Measurements from ENCODE around the gene ZBED1.
"Not testable (repeated sequence)": the region's sequence is repeated elsewhere in the genome, so short reads cannot be mapped to it uniquely, and the experiment has no call there.

Gene ZBED1

DNA sequence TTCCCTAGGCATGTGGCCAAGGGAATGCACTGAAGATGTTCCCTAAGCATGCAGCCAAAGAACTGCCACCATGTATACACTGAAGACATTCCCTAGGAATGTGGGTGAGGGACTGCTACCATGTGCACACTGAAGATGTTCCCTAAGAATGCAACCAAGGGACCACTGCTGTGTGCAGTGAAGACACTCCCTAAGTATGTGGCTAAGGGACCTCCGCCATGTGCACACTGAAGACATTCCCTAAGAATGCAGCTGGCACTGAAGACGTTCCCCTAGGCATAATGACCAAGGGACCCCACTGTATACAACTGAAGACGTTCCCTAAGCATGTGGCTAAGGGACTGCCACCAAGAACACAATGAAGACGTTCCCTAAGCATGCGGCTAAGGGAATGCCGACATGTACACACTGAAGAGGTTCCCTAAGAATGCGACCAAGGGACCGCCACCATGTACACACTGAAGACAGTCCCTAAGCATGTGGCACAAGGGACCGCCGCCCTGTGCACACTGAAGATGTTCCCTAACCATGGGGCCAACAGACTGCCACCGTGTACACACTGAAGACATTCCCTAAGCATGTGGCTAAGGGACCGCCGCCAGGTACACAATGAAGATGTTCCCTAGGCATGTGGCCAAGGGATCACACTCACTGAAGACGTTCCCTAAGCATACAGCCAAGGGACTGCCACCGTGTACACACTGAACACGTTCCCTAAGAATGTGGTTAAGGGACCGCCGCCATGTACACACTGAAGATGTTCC lies 25.6 kb downstream of the ZBED1 start:
- DNase-seq (ENCODE audit: low read depth, low spot score), result no peak

DNA sequence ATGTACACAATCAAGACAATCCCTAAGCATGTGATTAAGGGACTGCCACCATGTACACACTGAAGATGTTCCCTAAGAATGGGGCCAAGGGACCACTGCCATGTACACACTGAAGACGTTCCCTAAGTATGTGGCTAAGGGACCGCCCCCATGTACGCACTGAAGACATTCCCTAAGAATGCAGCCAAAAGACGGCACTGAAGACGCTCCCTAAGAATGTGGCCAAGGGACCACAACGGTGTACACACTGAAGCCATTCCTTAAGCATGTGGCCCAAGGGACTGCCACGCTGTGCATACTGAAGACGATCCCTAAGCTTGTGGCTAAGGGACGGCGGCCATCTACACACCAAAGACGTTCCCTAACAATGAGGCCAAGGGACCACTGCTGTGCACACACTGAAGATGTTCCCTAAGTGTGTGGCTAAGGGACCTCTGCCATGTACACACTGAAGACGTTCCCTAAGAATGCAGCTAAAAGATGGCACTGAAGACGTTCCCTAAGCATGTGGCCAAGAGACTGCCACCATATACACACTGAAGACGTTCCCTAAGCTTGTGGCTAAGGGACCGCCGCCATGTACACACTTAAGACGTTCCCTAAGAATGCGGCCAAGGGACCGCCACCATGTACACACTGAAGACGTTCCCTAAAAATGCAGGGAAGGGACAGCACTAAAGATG lies 26.4 kb downstream of the ZBED1 start:
- no peak for DNase-seq (ENCODE audit: low read depth, low spot score)

DNA sequence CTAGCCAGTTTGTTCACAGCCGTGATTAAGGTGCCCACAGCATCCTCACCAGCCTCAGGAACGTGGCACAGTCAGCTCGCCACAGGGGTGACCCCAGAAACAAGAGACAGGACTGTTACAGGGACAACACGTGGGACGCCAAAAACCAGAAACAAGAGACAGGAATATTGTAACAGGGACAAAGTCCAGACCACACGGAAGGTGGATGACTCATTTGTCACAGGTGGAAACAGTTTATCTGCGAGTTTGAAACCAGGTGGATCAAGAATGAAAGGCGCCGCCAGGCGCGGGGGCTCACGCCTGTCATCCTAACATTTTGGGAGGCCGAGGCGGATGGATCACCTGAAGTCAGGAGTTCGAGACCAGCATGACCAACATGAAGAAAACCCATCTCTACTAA lies 27.7 kb downstream of the ZBED1 start:
- not testable (repeated sequence) for DNase-seq (ENCODE audit: low read depth, low spot score)

DNA sequence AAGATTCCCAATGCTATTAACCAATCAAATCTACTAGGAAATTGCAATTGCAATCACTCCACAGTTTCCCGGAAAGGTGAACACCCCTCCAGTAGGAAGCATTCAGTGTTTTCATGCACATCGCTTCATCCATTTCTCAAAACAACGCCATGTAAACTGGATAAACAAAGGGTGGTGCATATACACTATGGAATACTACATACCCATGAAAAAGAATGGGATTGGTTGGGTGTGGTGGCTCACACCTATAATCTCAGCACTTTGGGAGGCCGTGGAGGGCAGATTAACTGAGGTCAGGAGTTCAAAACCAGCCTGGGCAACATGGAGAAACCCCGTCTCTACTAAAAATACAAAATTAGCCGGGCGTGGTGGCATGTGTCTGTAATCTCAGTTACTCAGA lies 29.1 kb downstream of the ZBED1 start:
- DNase-seq (ENCODE audit: low read depth, low spot score), result no peak

DNA sequence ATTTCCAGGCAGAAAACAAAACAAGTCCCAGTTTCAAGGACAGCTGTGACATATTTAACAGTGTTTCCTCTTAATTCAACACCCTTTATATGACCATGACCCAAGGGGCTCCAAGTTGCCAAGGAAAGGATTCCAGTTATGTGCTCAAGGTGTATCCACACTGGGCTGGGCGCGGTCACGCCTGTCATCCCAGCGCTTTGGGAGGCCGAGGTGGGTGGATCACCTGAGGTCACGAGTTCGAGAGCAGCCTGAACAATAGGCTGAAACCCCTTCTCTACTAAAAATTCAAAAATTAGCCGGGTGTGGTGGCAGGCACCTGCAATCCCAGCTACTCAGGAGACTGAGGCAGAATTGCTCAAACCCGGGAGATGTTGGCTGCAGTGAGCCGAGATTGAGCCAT lies 29.6 kb downstream of the ZBED1 start:
- not testable (repeated sequence) for DNase-seq (ENCODE audit: low read depth, low spot score)

DNA sequence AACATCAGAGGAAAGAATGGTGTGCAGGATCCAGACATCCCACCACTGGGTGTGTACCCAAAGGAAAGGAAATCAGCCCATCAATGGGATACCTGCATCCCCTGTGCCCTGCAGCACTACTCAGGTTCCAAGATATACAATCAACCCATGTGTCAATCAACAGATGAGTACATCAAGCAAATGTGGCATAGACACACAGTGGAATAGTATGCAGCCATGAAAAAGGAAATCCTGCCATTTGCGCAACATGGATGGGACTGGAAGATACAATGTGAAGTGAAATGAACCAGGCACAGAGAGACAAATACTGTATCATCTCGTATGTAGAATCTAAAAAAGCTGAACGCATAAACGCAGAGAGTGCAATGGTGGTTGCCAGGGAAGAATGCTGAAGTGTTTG lies 30.9 kb downstream of the ZBED1 start:
- not testable (repeated sequence) for DNase-seq (ENCODE audit: low read depth, low spot score)

DNA sequence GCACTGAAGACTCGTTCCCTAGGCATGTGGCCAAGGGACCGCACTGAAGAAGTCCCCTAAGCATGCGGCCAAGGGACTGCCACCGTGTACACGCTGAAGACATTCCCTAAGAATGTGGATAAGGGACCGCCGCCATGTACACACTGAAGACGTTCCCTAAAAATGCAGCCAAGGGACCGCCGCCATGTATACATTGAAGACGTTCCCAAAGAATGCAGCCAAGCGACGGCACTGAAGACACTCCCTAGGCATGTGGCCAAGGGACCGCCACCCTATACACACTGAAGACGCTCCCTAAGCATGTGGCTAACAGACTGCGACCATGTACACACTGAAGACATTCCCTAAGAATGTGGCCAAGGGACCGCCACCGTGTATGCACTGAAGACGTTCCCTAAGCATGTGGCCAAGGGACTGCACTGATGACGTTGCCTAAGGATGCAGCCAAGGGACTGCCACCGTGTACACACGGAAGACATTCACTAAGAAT lies 31.5 kb downstream of the ZBED1 start:
- DNase-seq (ENCODE audit: low read depth, low spot score), result no peak

DNA sequence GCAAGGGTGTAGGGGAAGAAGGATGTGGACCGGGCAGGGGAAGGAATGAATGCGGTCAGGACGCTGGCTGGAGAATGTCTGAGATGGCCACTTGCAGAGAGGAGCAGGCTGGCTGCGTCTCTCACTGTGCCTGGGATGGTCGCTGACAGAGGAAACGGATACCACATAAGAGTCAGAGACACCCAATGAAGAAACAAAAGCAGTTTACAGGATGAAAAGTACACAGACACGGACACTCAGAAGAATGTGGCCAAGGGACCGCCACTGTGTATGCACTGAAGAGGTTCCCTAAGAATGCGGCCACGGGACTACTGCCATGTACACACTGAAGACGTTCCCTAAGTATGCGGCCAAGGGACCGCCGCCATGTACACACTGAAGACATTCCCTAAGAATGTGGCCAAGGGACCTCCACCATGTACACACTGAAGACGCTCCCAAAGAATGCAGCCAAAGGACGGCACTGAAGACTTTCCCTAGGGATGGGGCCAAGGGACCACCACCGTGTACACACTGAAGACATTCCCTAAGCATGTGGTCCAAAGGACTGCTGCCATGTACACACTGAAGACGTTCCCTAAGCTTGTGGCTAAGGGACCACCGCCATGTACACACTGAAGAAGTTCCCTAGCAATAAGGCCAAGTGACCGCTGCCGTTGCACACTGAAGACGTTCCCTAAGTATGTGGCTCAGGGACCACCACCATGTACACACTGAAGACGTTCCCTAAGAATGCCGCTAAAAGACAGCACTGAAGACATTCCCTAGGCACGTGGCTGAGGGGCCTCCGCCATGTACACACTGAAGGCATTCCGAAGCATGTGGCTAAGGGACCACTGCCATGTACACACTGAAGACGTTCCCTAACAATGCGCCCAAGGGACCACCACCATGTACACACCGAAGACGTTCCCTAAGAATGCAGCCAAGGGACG lies 32.2 kb downstream of the ZBED1 start:
- DNase-seq (ENCODE audit: low read depth, low spot score), result no peak

DNA sequence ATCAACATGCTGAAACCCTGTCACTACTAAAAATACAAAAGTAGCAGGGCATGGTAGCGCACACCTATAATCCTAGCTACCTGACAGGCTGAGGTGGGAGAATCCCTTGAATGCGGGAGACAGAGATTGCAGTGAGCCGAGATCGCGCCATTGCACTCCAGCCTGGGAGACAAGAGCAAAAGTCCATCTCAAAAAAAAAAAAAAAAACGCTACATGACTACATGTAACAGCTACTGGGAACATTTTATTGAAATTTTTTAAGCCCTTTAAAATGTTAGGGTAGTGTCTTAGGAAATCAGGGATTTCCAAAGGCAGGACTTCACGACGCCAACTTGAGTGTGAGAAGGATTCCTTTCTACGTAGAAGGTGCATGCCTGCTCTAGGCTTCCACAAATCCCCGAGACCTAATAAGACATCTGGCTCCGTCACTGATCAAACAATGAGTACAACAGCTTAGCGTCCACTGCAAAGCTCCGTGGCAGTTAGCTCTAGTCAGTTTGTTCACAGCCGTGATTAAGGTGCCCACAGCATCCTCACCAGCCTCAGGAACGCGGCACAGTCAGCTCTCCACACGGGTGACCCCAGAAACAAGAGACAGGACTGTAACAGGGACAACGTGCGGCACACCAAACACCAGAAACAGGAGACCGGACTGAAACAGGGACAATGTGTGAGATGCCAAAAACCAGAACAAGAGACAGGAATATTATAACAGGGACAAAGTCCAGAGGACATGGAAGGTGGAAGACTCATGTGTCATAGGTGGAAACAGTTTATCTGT lies 33.7 kb downstream of the ZBED1 start:
- DNase-seq (ENCODE audit: low read depth, low spot score), result no peak

DNA sequence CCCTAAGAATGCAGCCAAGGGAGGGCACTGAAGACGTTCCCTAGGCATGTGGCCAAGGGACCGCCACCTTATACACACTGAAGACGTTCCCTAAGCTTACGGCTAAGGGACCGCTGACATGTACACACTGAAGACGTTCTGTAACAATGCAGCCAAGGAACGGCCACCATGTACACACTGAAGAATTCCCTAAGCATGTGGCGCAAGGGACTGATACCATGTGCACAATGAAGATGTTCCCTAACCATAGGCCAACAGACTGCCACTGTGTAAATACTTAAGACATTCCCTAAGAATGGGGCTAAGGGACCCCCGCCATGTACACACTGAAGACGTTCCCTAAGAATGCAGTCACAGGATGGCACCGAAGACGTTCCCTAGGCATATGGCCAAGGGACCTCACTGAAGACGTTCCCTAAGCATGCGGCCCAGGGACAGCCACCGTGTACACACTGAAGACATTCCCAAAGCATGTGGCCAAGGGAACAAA lies 36.1 kb downstream of the ZBED1 start:
- no peak for DNase-seq (ENCODE audit: low read depth, low spot score)

DNA sequence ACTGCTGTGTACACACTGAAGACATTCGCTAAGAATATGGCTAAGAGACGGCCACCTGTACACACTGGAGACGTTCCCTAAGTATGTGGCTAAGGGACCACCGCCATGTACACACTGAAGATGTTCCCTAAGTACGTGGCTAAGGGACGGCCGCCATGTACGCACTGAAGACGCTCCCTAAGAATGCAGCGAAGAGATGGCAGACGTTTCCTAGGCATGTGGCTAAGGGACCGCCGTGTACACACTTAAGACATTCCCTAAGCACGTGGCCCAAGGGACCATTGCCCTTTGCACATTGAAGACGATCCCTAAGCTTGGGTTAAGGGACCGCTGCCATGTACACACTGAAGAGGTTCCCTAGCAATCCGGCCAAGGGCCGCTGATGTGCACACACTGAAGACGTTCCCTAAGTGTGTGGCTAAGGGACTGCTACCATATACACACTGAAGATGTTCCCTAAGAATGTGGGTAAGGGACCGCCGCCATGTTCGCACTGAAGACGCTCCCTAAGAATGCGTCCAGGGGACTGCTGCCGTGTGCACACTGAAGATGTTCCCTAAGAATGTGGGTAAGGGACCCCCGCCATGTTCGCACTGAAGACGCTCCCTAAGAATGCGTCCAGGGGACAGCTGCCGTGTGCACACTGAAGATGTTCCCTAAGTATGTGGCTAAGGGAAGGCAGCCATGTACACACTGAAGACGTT lies 36.7 kb downstream of the ZBED1 start:
- DNase-seq (ENCODE audit: low read depth, low spot score), result no peak

DNA sequence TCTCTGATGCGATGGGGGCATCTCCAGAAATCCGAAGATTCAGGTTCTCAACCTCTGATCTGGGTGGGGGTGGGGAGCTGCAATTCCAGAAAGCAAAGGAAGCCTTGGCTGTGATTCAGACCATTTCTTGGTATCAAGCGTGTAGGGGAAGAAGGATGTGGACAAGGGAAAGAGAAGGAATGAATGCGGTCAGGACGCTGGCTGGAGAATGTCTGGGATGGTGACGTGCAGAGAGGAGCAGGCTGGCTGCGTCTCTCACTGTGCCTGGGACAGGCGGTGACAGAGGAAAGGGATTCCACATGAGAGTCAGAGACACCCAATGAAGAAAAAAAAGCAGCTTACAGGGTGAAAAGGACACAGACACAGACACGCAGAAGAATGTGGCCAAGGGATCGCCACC lies 37.3 kb downstream of the ZBED1 start:
- not testable (repeated sequence) for DNase-seq (ENCODE audit: low read depth, low spot score)

DNA sequence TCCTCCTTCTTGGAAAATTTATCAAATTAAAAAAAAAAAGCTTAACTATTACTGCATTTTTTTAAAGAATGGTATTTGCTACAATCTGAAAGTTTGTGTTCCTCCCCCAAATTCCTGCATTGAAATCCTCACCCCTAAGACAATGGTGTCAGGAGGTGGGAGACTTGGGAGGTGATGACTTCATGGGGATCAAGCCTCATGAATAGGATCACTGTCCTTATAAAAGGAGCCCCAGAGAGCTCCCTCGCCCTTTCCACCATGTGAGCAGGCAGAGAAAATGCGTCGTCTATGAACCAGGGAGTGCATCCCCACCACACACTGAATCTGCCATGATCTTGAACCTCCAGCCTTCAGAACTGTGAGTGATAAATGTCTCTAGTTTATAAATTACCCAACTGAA lies 38.0 kb downstream of the ZBED1 start:
- no peak for DNase-seq (ENCODE audit: low read depth, low spot score)

DNA sequence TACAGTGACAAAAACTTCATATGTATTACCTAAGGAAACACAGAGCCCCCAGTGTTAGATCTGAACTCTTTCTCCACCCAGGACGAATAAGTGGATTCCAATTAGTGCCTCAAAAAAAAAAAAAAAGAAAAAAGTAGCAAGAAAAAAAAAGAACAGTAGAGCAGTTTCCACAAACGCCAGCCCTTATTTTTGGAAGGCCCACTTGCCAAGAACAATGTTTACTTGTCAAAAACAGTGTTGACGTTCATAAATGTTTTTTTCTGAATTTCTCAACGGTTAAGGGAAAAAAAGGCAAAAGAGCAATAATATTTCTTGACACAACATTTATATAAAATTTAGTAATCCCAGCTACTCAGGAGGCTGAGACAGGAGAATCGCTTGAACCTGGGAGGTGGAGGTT lies 38.7 kb downstream of the ZBED1 start:
- no peak for DNase-seq (ENCODE audit: low read depth, low spot score)

DNA sequence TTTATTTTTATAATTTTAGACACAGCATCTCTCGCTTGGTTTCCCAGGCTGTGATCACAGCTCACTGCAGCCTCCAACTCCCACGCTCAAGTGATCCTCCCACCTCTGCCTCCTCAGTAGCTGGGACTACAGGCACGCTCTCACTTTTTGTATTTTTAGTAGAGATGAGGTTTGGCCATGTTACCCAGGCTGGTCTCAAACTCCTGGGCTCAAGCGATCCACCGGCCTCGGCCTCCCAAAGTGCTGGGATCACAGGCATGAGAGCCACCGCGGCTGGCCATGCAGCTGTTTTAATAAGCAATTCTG lies 39.1 kb downstream of the ZBED1 start:
- no peak for DNase-seq (ENCODE audit: low read depth, low spot score)

DNA sequence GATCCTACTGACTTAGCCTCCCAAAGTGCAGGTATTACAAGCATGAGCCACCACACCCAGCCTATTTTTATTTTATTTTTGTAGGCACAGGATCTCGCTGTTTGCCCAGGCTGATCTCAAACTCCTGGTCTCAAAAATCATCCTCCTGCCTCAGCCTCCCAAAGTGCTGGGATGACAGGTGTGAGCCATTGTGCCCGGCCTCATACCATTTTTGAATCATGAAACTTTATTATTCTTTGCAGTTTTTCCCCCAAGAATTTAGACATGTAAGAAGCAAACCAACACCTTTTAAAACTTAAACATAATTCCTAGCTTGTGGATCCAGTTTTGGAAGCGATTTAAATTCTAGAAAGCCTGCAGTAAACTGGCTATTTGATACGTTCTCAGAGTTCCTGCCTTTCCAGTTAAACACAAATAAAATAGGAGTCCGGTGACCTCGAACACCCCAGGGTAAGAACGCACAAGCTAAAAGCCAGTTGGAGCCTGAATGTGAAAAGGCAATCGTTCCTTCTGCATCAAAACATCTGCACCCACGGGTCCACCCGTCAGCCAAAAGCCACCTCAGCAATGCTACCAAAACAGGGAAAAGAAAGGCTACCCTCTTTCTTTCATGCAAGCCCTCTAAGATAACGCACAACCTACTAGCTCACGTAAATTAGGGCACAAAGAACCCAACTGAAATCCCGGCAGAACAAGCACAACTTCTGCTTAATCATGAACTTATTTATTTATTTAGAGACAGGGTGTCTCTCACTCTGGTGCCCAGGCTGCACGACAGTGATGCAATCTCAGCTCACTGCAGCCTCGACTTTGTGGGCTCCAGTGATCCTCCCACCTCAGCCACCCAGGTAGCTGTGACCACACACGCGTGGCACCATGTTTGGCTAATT lies 39.7 kb downstream of the ZBED1 start:
- not testable (repeated sequence) for DNase-seq (ENCODE audit: low read depth, low spot score)

DNA sequence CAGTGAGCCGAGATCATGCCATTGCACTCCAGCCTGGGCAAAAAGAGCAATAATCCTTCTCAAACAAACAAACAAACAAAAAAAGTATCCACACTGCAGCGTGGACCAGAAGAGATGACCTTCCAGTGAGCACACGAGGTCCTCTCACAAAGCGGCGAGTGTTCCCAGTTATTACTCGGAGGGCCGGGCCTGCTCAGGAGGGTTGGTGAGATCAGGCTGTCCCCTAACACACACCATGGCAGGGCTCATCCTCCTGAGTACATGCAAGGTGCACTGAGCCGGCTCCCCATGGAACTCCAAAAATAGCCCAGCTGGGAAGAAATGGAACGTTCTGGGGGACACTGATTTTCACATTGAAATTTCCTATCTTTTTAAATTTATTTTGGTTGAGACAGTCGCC lies 40.7 kb downstream of the ZBED1 start:
- DNase-seq (ENCODE audit: low read depth, low spot score), result not testable (repeated sequence)

DNA sequence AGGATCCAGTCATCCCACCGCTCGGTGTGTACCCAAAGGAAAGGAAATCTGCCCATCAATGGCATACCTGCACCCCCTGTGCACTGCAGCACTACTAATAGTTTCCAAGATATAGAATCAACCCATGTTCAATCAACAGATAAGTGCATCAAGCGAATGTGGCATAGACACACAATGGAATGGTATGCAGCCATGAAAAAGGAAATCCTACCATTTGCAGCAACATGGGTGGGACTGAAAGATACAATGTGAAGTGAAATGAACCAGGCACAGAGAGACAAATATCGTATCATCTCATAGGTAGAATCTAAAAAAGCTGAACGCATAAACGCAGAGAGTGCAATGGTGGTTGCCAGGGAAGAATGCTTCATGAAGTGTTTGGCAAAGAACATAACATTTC lies 42.5 kb downstream of the ZBED1 start:
- no peak for DNase-seq (ENCODE audit: low read depth, low spot score)

DNA sequence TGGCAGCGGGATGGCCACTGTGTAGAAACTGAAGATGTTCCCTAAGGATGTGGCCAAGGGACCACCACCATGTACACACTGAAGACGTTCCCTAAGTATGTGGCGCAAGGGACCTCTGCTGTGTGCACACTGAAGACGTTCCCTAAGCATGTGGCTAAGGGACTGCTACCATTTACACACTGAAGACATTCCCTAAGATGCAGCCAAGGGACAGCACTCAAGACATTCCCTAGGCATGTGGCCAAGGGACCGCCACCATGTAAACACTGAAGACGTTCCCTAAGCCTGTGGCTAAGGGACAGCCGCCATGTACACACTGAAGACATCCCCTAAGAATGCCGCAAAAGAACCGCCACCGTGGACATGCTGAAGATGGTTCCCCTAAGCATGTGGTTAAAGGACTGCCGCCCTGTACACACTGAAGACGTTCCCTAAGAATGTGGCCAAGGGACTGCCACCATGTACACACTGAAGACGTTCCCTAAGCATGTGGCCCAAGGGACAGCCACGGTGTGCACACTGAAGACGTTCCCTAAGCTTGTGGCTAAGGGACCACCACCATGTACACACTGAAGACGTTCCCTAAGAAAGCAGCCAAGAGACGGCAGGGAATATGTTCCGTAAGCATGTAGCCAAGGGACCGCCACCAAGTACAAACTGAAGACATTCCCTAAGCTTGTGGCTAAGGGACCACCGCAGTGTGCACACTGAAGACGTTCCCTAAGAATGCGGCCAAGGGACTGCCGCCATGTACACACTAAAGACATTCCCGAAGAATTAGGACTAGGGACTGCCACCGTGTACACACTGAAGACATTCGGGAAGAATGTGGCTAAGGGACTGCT lies 43.3 kb downstream of the ZBED1 start:
- DNase-seq (ENCODE audit: low read depth, low spot score), result no peak

All from brain pericyte (primary cell).